Bronchial epithelial cell (primary cell): Measurements from ENCODE around the gene HSPA12A. TPM values are rescaled to one million over a fixed set of nuclear protein-coding genes. Genes with fewer than 3 reads are reported as not detected.

Experiments
- DNase-seq: peaks from one replicate; pipeline ENCODE4 v3.0.0-alpha.2; 2010; ENCODE audit warnings: low read depth
- FAIRE-seq: peaks from 2 replicates; lab custom pipeline; 2011; peaks lifted over from hg19 to GRCh38; lab: Jason Lieb, UNC
- H3K27me3 ChIP-seq: 2 replicates; pipeline ENCODE4 v1.5.1; 2011; ENCODE audit warnings: low read length; ENCODE audit not compliant: control insufficient read depth, insufficient read depth
- H3K36me3 ChIP-seq: 2 replicates; pipeline ENCODE4 v1.5.1; 2011; ENCODE audit warnings: low read length; ENCODE audit not compliant: control insufficient read depth, insufficient read depth
- H3K4me3 ChIP-seq: 2 replicates; pipeline ENCODE4 v1.5.1; 2011; ENCODE audit warnings: mild to moderate bottlenecking, low read depth, low read length, control low read depth
- CTCF ChIP-seq: IDR thresholded peaks from 2 replicates; pipeline ENCODE4 v1.5.1; 2011; ENCODE audit warnings: mild to moderate bottlenecking, moderate library complexity, low read length, control low read depth, inconsistent platforms; ENCODE audit not compliant: insufficient read depth, severe bottlenecking
- total RNA-seq: library from RNA; depleted of rRNA; stranded (reverse); fragments of >200 nt; gene quantifications from 2 replicates; pipeline ENCODE4 v1.2.1, GENCODE V29; 2014

HSPA12A gene
- total RNA-seq, 1 donor from 2014 or later = 0.79 TPM

- Histone ChIP-seq H3K27me3 (no peaks in the 10 kb centered on the region), H3K4me3 (no peak overlapping the region), H3K36me3 (no peaks in the 10 kb centered on the region)
- FAIRE-seq (no peak), DNase-seq (no peak)
- no peak for TF ChIP-seq CTCF
These were observed 13.8 kb downstream of the HSPA12A start for GRCh38 chr10:116728526-116729096.

- Histone ChIP-seq H3K27me3 (no peaks in the 10 kb centered on the region), H3K4me3 (no peak overlapping the region), H3K36me3 (no peaks in the 10 kb centered on the region)
- FAIRE-seq (peak; percentile 23), DNase-seq (no peak)
- no peak for TF ChIP-seq CTCF
These were observed 18.7 kb downstream of the HSPA12A start for GRCh38 chr10:116723428-116724281.

GRCh38 chr10:116722736-116723427 is 19.5 kb downstream of the HSPA12A start:
- DNase-seq (no peak), FAIRE-seq (no peak)
- no peaks in the 10 kb centered on the region for H3K36me3 ChIP-seq
- TF ChIP-seq CTCF = no peak
- H3K27me3 ChIP-seq = no peaks in the 10 kb centered on the region
- no peak overlapping the region for H3K4me3 ChIP-seq

- DNase-seq = no peak
- FAIRE-seq = peak; percentile 66
- Histone ChIP-seq H3K27me3 (no peaks in the 10 kb centered on the region), H3K4me3 (no peak overlapping the region), H3K36me3 (no peaks in the 10 kb centered on the region)
- TF ChIP-seq CTCF = no peak
These were observed 20.6 kb downstream of the HSPA12A start for GRCh38 chr10:116721547-116722392.

- DNase-seq (no peak), FAIRE-seq (no peak)
- H3K27me3 ChIP-seq = no peaks in the 10 kb centered on the region
- no peak overlapping the region for H3K4me3 ChIP-seq
- TF ChIP-seq CTCF = no peak
- H3K36me3 ChIP-seq = no peaks in the 10 kb centered on the region
These were observed 21.5 kb downstream of the HSPA12A start for GRCh38 chr10:116720668-116721546.
